Stomach (tissue), 4 donors: ENCODE results near the gene ZNF580.

ENCODE experiments used
- EP300 ChIP-seq: sonication (generic); formaldehyde crosslinking; IDR thresholded peaks from one replicate; pipeline ENCODE4 v1.6.1; 2017; ENCODE audit warnings: antibody characterized with exemption
- POLR2A ChIP-seq, 4 donors: fragments of 450-650 bp; IDR thresholded peaks; one replicate each; pipeline ENCODE4 v1.6.1; 2016; ENCODE audit warnings: antibody characterized with exemption in 4 of 4, control low read depth in 2 of 4, mild to moderate bottlenecking in 1 of 4, moderate library complexity in 1 of 4
- POLR2AphosphoS5 ChIP-seq, 3 donors: sonication (generic); formaldehyde crosslinking; IDR thresholded peaks; one replicate each; pipeline ENCODE4 v1.6.1; 2016; ENCODE audit warnings: antibody characterized with exemption in 3 of 3
- TF ChIP-seq, protein P1 (sequence below), 7 experiments: fragments of 450-650 bp in 4 of 7; fragments of 200-600 bp in 3 of 7; sonication (generic) in 3 of 7; IDR thresholded peaks; one replicate each; pipeline ENCODE4 v1.5.1; 2016 to 2019; ENCODE audit warnings: antibody characterized with exemption in 7 of 7, control low read depth in 2 of 7, mild to moderate bottlenecking in 1 of 7

DNA sequence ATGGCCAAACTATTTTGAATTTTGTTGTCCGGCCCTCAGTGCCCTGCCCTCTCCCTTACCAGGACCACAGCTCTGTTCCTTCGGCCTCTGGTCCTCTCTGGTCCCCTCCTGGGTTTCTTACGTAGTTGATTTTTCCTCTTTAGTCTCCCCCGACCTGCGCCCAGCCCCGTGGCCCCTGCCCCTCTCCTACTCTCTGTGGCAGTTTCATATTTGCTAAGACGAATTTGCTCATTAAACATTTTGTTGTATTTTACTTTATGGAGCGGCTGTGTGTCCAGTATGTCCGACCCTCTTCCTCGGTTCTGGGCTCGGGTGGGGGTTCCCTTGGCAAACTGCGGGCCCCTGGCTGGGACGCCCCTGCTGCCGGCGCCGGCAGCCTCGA is 33.6 kb downstream of the ZNF580 start:
- TF ChIP-seq POLR2A (IDR thresholded peaks at IDR 0.05) (no peak), POLR2AphosphoS5 (IDR thresholded peaks at IDR 0.05) (no peak), EP300 (no peak)
- TF ChIP-seq, protein P1, sequence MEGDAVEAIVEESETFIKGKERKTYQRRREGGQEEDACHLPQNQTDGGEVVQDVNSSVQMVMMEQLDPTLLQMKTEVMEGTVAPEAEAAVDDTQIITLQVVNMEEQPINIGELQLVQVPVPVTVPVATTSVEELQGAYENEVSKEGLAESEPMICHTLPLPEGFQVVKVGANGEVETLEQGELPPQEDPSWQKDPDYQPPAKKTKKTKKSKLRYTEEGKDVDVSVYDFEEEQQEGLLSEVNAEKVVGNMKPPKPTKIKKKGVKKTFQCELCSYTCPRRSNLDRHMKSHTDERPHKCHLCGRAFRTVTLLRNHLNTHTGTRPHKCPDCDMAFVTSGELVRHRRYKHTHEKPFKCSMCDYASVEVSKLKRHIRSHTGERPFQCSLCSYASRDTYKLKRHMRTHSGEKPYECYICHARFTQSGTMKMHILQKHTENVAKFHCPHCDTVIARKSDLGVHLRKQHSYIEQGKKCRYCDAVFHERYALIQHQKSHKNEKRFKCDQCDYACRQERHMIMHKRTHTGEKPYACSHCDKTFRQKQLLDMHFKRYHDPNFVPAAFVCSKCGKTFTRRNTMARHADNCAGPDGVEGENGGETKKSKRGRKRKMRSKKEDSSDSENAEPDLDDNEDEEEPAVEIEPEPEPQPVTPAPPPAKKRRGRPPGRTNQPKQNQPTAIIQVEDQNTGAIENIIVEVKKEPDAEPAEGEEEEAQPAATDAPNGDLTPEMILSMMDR (IDR thresholded peaks at IDR 0.05), result no peak
